Central memory CD8-positive, alpha-beta T cell (primary cell): ENCODE data around the gene FRK.

Source experiments
- ATAC-seq: fragments of 150-1000 bp; cut with Tn5 transposase; replicated peaks from 2 replicates; pipeline ENCODE4 v1.10.0; 2022; ENCODE audit warnings: mild to moderate bottlenecking, moderate FRiP score, moderate number of reproducible peaks; ENCODE audit not compliant: poor library complexity, severe bottlenecking; ENCODE audit errors: extremely low read depth
- DNase-seq, 2 donors: peaks; one replicate each; pipeline ENCODE4 v3.0.0; 2021; ENCODE audit warnings: low spot score in 2 of 2
- H3K27ac Mint-ChIP-seq: one replicate; pipeline ENCODE4 v1.8.0; 2022; ENCODE audit warnings: low read depth, mild to moderate bottlenecking, moderate library complexity, mixed read lengths
- H3K27me3 Mint-ChIP-seq: one replicate; pipeline ENCODE4 v1.8.0; 2022; ENCODE audit warnings: mixed read lengths
- H3K36me3 Mint-ChIP-seq: one replicate; pipeline ENCODE4 v1.8.0; 2022; ENCODE audit warnings: mild to moderate bottlenecking, moderate library complexity, mixed read lengths; ENCODE audit not compliant: insufficient read depth
- H3K4me1 Mint-ChIP-seq: one replicate; pipeline ENCODE4 v1.8.0; 2022; ENCODE audit warnings: mixed read lengths
- H3K4me3 Mint-ChIP-seq: one replicate; pipeline ENCODE4 v1.8.0; 2022; ENCODE audit warnings: mild to moderate bottlenecking, moderate library complexity, mixed read lengths
- H3K9me3 Mint-ChIP-seq: one replicate; pipeline ENCODE4 v1.8.0; 2022; ENCODE audit warnings: mixed read lengths

FRK gene

GRCh38 chr6:116041934-116042333 is 18.8 kb downstream of the FRK start:
- Mint-ChIP-seq H3K36me3 (no peaks in the 10 kb centered on the region), H3K4me1 (no peaks in the 10 kb centered on the region), H3K27ac (no peak overlapping the region), H3K9me3 (no peaks in the 10 kb centered on the region), H3K27me3 (peaks cover 53% of the 10 kb centered on the region), H3K4me3 (no peak overlapping the region)
- no peak for ATAC-seq
- DNase-seq: no peak

- Mint-ChIP-seq H3K36me3 (no peaks in the 10 kb centered on the region), H3K4me1 (no peaks in the 10 kb centered on the region), H3K27me3 (peaks cover 53% of the 10 kb centered on the region), H3K27ac (no peak overlapping the region), H3K9me3 (no peaks in the 10 kb centered on the region), H3K4me3 (no peak overlapping the region)
- ATAC-seq (no peak), DNase-seq (no peak)
These were observed 19.7 kb downstream of the FRK start for GRCh38 chr6:116040993-116041392.

- DNase-seq: no peak
- H3K4me3 Mint-ChIP-seq: no peak overlapping the region
- no peaks in the 10 kb centered on the region for H3K4me1 Mint-ChIP-seq
- no peak overlapping the region for H3K27ac Mint-ChIP-seq
- no peaks in the 10 kb centered on the region for H3K36me3 Mint-ChIP-seq
- no peaks in the 10 kb centered on the region for H3K9me3 Mint-ChIP-seq
- no peak for ATAC-seq
- peaks cover 38% of the 10 kb centered on the region for H3K27me3 Mint-ChIP-seq
These were observed 23.8 kb downstream of the FRK start for GRCh38 chr6:116036885-116037284.

- H3K4me1 Mint-ChIP-seq: no peaks in the 10 kb centered on the region
- no peak overlapping the region for H3K27ac Mint-ChIP-seq
- ATAC-seq (no peak), DNase-seq (no peak)
- peaks cover 33% of the 10 kb centered on the region for H3K27me3 Mint-ChIP-seq
- no peaks in the 10 kb centered on the region for H3K36me3 Mint-ChIP-seq
- H3K4me3 Mint-ChIP-seq: no peak overlapping the region
- no peaks in the 10 kb centered on the region for H3K9me3 Mint-ChIP-seq
These were observed 24.5 kb downstream of the FRK start for GRCh38 chr6:116036075-116036773.

GRCh38 chr6:116035616-116036015 is 25.1 kb downstream of the FRK start:
- H3K27me3 Mint-ChIP-seq: peaks cover 30% of the 10 kb centered on the region
- no peaks in the 10 kb centered on the region for H3K36me3 Mint-ChIP-seq
- ATAC-seq: no peak
- H3K9me3 Mint-ChIP-seq: no peaks in the 10 kb centered on the region
- H3K27ac Mint-ChIP-seq: no peak overlapping the region
- H3K4me1 Mint-ChIP-seq: no peaks in the 10 kb centered on the region
- no peak overlapping the region for H3K4me3 Mint-ChIP-seq
- no peak for DNase-seq

GRCh38 chr6:116034327-116034726 is 26.4 kb downstream of the FRK start:
- Mint-ChIP-seq H3K4me3 (no peak overlapping the region), H3K4me1 (no peaks in the 10 kb centered on the region), H3K36me3 (no peaks in the 10 kb centered on the region), H3K27me3 (peaks cover 28% of the 10 kb centered on the region), H3K27ac (no peak overlapping the region), H3K9me3 (no peaks in the 10 kb centered on the region)
- DNase-seq (no peak), ATAC-seq (no peak)

- H3K27ac Mint-ChIP-seq: no peak overlapping the region
- DNase-seq (no peak), ATAC-seq (no peak)
- no peaks in the 10 kb centered on the region for H3K9me3 Mint-ChIP-seq
- no peaks in the 10 kb centered on the region for H3K36me3 Mint-ChIP-seq
- H3K4me1 Mint-ChIP-seq: no peaks in the 10 kb centered on the region
- no peak overlapping the region for H3K4me3 Mint-ChIP-seq
- H3K27me3 Mint-ChIP-seq: peaks cover 28% of the 10 kb centered on the region
These were observed 26.9 kb downstream of the FRK start for GRCh38 chr6:116033687-116034303.

GRCh38 chr6:116030770-116031169 is 29.9 kb downstream of the FRK start:
- Mint-ChIP-seq H3K9me3 (no peaks in the 10 kb centered on the region), H3K4me1 (no peaks in the 10 kb centered on the region), H3K36me3 (no peaks in the 10 kb centered on the region), H3K4me3 (no peak overlapping the region), H3K27me3 (peaks cover 29% of the 10 kb centered on the region), H3K27ac (no peak overlapping the region)
- ATAC-seq (no peak), DNase-seq (no peak)

GRCh38 chr6:116029535-116029934 is 31.2 kb downstream of the FRK start:
- Mint-ChIP-seq H3K4me3 (no peak overlapping the region), H3K9me3 (no peaks in the 10 kb centered on the region), H3K4me1 (no peaks in the 10 kb centered on the region), H3K27me3 (peaks cover 29% of the 10 kb centered on the region), H3K27ac (no peak overlapping the region), H3K36me3 (no peaks in the 10 kb centered on the region)
- no peak for ATAC-seq
- DNase-seq: no peak

- Mint-ChIP-seq H3K4me1 (no peaks in the 10 kb centered on the region), H3K4me3 (no peak overlapping the region)
- ATAC-seq: no peak
These were observed 32.5 kb downstream of the FRK start for GRCh38 chr6:116028233-116028632.

GRCh38 chr6:116027801-116028200 is 32.9 kb downstream of the FRK start:
- no peak overlapping the region for H3K27ac Mint-ChIP-seq
- no peak for ATAC-seq
- peaks cover 15% of the 10 kb centered on the region for H3K27me3 Mint-ChIP-seq
- H3K4me3 Mint-ChIP-seq: no peak overlapping the region
- H3K9me3 Mint-ChIP-seq: no peaks in the 10 kb centered on the region
- no peaks in the 10 kb centered on the region for H3K4me1 Mint-ChIP-seq
- no peaks in the 10 kb centered on the region for H3K36me3 Mint-ChIP-seq
- DNase-seq: no peak

More at GRCh38 chr6:116028233-116028632, 32.5 kb downstream of the FRK start:
- no peaks in the 10 kb centered on the region for H3K36me3 Mint-ChIP-seq
- no peaks in the 10 kb centered on the region for H3K9me3 Mint-ChIP-seq
- no peak for DNase-seq
- no peak overlapping the region for H3K27ac Mint-ChIP-seq
- H3K27me3 Mint-ChIP-seq: peaks cover 16% of the 10 kb centered on the region

GRCh38 chr6:116025405-116025804 is 35.3 kb downstream of the FRK start:
- Mint-ChIP-seq H3K9me3 (no peaks in the 10 kb centered on the region), H3K27me3 (peaks cover 20% of the 10 kb centered on the region), H3K4me3 (no peak overlapping the region), H3K4me1 (no peaks in the 10 kb centered on the region), H3K27ac (no peak overlapping the region), H3K36me3 (no peaks in the 10 kb centered on the region)
- DNase-seq (no peak), ATAC-seq (no peak)

- ATAC-seq: no peak
- H3K9me3 Mint-ChIP-seq: no peaks in the 10 kb centered on the region
These were observed 37.7 kb downstream of the FRK start for GRCh38 chr6:116022841-116023445.

More at GRCh38 chr6:116022841-116023445, 37.7 kb downstream of the FRK start:
- Mint-ChIP-seq H3K27ac (no peak overlapping the region), H3K36me3 (no peaks in the 10 kb centered on the region), H3K4me3 (no peak overlapping the region), H3K27me3 (peaks cover 23% of the 10 kb centered on the region), H3K4me1 (no peaks in the 10 kb centered on the region)
- DNase-seq: no peak
